ENCODE measurements around the gene COL10A1.
A peak's percentile ranks its signal among the peaks of the same experiment; 100 is the strongest.

COL10A1 gene

GRCh38 chr6:116126032-116126431, at the start of gene COL10A1:
COL10A1 (minus strand) TSS chr6:116126132; CDS start chr6:116125492, 640 bp downstream.
- no peak for DNase-seq (ENCODE audit: low read depth, low spot score)
- H3K27ac ChIP-seq = no peak within 1 kb of the TSS

- no peak overlapping the region for H3K27ac ChIP-seq
- no peak for DNase-seq (ENCODE audit: low read depth, low spot score)
Observed at GRCh38 chr6:116175344-116175743, 49.4 kb upstream of the COL10A1 start.

- H3K27ac ChIP-seq = no peak overlapping the region
- DNase-seq (ENCODE audit: low read depth, low spot score) = no peak
Observed at GRCh38 chr6:116173928-116174327, 48.0 kb upstream of the COL10A1 start.

- DNase-seq (ENCODE audit: low read depth, low spot score) = no peak
- H3K27ac ChIP-seq = no peak overlapping the region
Observed at GRCh38 chr6:116170358-116171057, 44.6 kb upstream of the COL10A1 start.

- no peak for DNase-seq (ENCODE audit: low read depth, low spot score)
- no peak overlapping the region for H3K27ac ChIP-seq
Observed at GRCh38 chr6:116169880-116170279, 43.9 kb upstream of the COL10A1 start.

DNA sequence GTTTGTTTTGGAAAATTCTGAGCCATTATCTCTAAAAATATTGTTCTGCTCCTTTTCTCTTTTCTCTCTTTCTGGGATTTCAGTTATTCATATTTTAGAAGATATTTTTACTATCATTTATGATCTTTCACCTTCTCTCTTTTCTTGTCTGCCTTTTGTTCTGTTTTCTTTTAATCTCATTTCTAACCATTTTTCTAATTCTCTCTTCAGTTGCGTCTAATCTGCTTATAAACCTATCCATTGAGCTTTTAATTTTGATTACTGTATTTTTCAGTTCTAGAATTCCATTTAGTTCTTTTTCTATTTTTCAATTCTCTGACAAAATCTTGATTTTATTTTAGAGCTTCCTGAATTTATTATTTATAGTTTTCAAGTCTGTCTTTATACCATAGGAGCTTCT, 42.2 kb upstream of the COL10A1 start:
- H3K27ac ChIP-seq = no peak overlapping the region
- DNase-seq (ENCODE audit: low read depth, low spot score) = no peak

- no peak overlapping the region for H3K27ac ChIP-seq
- no peak for DNase-seq (ENCODE audit: low read depth, low spot score)
Observed at GRCh38 chr6:116166369-116166768, 40.4 kb upstream of the COL10A1 start.

DNA sequence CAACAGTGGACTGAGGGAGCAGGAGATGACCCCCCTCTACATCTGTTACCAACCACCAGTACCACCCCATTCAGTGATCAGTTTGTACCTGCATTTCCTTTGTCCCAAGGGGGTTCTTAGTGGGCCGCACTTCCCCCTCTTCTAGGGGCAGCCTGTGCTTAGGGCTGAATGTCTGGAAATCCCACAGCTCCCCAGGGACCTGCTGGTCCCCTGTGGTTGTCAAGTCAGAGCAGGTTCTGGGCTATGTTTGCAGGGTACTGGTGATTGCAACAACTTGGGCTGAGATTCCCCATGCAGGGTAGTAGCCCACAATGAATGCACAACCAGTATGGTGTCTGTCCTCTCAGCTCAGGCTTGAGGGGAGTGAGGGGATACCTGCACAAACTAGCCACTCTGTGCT, 39.7 kb upstream of the COL10A1 start:
- DNase-seq (ENCODE audit: low read depth, low spot score) = no peak
- no peak overlapping the region for H3K27ac ChIP-seq

DNA sequence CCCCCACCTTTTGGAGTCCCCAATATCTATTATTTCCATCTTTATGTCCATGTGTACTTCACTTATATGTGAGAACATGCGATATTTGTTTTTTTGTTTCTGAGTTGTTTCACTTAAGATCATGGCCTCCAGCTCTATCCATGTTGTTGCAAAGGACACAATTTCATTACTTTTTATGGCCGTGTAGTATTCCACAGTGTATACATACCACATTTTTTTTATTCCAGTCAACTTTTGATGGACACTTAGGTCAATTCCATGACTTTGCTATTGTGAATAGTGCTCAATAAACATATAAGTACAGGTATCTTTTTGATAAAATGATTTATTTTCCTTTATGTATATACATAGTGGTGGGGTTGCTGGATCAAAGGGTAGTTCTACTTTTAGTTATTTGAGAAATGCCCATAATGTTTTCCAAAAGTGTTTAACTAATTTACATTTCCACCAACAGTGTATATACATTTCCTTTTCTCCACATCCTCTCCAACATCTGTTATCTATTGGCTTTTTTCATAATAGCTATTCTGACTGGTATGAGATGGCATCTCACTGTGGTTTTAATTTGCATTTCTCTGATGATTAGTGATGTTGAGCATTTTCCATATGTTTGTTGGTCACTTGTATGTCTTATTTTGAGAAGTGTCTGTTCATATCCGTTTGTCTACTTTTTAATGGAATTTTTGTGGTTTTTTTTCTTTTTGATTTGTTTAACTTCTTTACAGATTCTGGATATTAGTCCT, 34.0 kb upstream of the COL10A1 start:
- H3K27ac ChIP-seq = no peak overlapping the region
- DNase-seq (ENCODE audit: low read depth, low spot score) = no peak

DNA sequence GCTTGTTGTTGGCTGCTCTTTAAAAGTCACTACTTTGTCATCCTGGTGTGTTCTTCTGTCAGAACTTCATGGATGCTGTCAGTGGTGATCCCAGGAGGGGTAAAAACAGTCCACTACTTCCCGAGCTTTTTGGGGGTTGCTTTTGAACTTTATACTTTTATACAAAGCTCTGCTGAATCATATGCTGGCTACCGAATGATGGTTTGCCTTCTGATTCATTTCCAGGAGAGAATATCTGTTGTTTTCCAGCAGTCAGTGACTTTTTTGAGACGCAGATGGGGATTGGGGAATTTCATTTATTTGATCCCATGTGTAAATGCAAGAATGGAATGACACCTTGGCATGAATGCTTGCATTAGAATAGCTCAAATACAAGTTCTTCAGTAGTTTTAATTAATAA, 32.7 kb upstream of the COL10A1 start:
- DNase-seq (ENCODE audit: low read depth, low spot score) = no peak
- H3K27ac ChIP-seq = no peak overlapping the region

DNA sequence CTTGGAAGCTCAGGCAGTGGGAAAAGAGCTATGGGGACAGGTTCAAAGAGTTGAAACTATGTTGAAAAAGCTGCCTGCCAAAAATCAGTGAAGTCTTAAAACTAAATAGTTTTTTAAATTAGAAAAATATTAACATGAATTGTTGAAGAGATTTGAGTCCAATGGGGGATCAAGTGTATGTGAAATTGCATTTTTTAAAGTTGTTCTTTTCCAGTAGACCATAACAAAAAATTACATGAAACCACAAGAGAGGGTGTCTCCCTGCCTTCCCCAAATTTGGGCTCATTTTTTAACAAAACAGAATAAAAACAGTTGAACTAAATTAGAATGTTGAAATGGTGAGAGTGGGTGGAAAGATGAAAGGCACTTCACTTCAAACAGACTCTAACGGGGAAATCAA, 31.5 kb upstream of the COL10A1 start:
- DNase-seq (ENCODE audit: low read depth, low spot score) = no peak

DNA sequence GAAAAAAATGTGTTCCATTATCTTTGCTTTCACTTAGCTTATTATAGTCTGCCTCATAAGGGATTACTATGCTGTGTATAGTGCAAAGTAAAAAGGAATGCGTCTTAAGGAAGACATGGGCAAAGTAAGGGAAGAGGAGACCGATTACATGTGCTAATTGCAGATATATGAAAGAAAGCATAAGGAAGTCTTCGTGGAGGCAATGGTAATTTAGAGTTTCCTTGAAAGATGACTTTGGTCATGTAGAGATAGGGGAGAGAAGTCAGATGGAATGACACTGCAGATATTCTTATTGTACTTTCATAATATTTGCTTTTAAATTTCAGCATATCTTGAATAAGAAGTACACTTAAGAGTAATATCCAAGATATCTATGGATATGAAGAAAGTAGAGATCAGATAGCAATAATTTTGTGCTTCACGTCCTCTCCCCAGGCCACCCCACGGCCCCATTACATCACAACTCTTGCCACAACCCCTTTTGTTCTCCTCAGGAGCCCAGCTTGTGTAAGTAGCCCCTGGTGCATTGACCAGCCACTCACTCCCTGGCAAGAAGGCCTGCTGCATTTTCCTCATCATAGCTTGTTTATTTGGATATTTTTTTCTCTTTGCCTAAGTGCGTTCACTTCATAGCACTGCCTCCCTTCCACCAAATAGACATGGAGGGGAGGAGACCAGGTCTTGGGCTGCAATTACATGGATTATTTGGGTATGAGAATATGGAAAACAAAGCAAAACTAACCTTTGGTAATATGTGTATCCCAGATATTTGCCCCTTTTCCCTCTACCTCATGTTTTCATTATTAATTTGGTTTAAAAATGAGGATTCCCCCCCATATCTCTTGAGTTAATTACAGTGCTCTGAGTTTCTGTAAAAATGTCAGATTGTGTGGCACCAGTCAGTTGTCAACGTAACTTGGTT, 30.7 kb upstream of the COL10A1 start:
- DNase-seq (ENCODE audit: low read depth, low spot score) = no peak
- H3K27ac ChIP-seq = no peak overlapping the region

More for the DNA sequence above, 31.5 kb upstream of the COL10A1 start:
- H3K27ac ChIP-seq = no peak overlapping the region

- DNase-seq (ENCODE audit: low read depth, low spot score) = no peak
- no peak overlapping the region for H3K27ac ChIP-seq
Observed at GRCh38 chr6:116154887-116155286, 29.0 kb upstream of the COL10A1 start.

DNA sequence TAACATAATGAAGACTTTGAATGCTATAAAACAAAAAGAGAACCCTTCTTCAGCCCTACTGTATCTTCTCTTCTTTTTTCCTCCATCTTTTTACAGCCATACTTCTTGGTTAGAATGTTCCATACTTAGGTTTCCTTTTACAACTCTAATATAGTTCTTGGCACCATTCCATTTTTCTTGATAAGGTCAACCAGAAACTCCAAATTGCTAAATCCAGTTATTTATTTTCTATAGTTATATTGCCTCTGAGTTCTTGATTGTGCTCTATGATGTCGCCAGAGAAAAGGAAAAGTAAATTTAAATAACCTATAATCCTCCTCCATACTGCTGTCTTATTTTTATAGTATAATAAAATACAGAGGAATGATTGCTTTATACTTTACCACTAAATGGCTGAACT, 26.7 kb upstream of the COL10A1 start:
- DNase-seq (ENCODE audit: low read depth, low spot score) = no peak
- no peak overlapping the region for H3K27ac ChIP-seq

DNA sequence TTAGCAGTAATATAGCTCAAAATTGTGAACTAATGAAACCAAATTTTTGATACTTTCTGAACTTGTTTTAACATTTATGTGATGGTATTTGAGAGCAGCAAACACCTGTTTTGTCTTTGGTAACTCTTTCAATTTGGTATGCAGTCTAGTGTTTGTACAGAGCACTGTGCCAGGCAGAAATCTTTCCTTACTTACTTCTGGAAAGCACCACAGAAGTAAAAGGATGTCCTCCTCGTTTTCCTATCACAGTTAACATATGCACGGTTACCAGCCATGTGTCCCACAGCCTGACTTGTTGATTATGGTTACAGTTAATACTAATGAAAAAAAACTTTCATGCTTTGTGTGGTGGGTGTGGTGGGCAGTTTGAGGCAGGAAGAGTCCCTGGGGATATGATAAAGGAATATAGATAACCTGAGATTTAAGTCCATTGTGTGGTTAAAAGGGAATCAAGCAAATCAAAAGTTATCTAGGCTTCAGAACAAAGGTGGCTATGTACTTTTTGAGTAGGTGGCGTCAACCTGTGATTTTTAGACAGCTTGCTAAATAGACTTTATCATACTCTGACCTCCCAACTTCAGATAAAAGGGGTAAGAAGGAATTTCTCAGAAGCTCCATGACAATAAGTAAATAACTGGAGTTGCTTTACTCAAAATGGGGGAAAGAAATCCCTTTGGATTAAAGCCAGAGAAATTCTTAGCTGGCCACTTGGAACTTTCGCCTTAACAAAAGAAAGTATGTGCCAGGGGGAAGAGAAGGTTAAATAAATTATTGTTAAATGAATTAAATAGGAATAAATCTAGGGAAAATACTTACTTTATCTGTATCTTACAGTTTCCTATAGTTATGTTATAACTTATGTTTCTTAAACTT, 20.1 kb upstream of the COL10A1 start:
- no peak overlapping the region for H3K27ac ChIP-seq
- DNase-seq (ENCODE audit: low read depth, low spot score) = no peak

DNA sequence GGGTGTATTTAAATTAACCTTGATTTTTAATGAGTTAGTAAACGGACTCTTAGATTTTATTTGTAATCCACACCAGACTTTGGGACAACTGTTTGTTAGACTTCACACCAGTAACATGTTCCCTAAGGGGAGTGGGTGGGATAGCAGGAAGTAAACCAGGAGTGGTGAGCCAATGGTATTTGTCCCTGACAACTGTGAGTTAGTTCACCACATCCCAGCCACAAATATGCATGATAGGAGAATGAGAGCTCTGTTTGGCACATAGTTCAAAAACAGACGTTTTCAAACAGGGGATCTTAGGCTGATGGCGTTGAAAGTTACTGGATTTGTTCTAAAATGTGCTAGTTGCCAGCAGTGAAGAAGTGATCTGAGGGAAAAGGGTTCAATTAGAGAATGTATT, 18.7 kb upstream of the COL10A1 start:
- DNase-seq (ENCODE audit: low read depth, low spot score) = peak; percentile 18
- no peak overlapping the region for H3K27ac ChIP-seq

GRCh38 chr6:116139917-116140316, 14.0 kb upstream of the COL10A1 start:
- H3K27ac ChIP-seq = no peak overlapping the region
- DNase-seq (ENCODE audit: low read depth, low spot score) = no peak

- no peak for DNase-seq (ENCODE audit: low read depth, low spot score)
- H3K27ac ChIP-seq = no peak overlapping the region
Observed at GRCh38 chr6:116136933-116137340, 11.0 kb upstream of the COL10A1 start.

GRCh38 chr6:116136373-116136772, 10.4 kb upstream of the COL10A1 start:
- H3K27ac ChIP-seq = no peak overlapping the region

GRCh38 chr6:116133453-116133852, 7.5 kb upstream of the COL10A1 start:
- DNase-seq (ENCODE audit: low read depth, low spot score) = no peak
- H3K27ac ChIP-seq = no peak overlapping the region

More at GRCh38 chr6:116136373-116136772, 10.4 kb upstream of the COL10A1 start:
- no peak for DNase-seq (ENCODE audit: low read depth, low spot score)
